Measurements from ENCODE around the gene HSD17B7. TPM values are rescaled to one million over a fixed set of nuclear protein-coding genes. Genes with fewer than 3 reads are reported as not detected.

Gene HSD17B7
- total RNA-seq, 1 experiment from 2014 or later = 25.0 TPM

DNA sequence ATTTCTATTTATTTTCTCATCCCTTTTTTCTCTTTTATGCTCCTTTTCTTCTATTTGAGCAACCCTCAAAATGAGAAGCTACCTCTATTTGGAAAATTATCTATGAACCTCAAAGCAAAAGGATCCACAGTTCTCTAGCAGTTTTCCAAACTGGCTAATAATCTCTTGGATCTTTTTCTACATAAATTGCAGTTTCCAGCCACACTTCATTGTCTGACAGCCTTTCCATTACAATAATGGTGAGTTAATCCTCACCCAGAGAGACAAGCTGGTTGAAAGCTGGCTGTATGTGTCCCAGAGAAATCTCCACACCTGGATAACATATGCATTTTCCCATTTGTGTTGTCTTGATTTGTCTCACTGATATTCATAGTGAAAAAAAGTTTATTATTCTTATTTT is 16.5 kb upstream of the HSD17B7 start:
- H3K4me1 Mint-ChIP-seq = peaks cover 8% of the 10 kb centered on the region
- POLR2A ChIA-PET = no interaction called here
- no peaks in the 10 kb centered on the region for H3K36me3 Mint-ChIP-seq
- H3K9me3 Mint-ChIP-seq = peaks cover 8% of the 10 kb centered on the region
- DNase-seq (ENCODE audit: low spot score) = no peak
- TF ChIP-seq, protein P1, sequence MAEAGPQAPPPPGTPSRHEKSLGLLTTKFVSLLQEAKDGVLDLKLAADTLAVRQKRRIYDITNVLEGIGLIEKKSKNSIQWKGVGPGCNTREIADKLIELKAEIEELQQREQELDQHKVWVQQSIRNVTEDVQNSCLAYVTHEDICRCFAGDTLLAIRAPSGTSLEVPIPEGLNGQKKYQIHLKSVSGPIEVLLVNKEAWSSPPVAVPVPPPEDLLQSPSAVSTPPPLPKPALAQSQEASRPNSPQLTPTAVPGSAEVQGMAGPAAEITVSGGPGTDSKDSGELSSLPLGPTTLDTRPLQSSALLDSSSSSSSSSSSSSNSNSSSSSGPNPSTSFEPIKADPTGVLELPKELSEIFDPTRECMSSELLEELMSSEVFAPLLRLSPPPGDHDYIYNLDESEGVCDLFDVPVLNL (CRISPR knock-in tag; IDR thresholded peaks at IDR 0.05; ENCODE audit: borderline replicate concordance, low read depth) = no peak
- no peak for TF ChIP-seq MYBL2 (CRISPR knock-in tag; IDR thresholded peaks at IDR 0.05)
- no peak for TF ChIP-seq ESRRA (CRISPR knock-in tag; IDR thresholded peaks at IDR 0.05; ENCODE audit: borderline replicate concordance)
- TF ChIP-seq MXD4 (CRISPR knock-in tag; IDR thresholded peaks at IDR 0.05; ENCODE audit: borderline replicate concordance) = no peak
- TF ChIP-seq ZNF232 (CRISPR knock-in tag; IDR thresholded peaks at IDR 0.05) = no peak
- TF ChIP-seq KAT7 (CRISPR knock-in tag; IDR thresholded peaks at IDR 0.05; ENCODE audit: borderline replicate concordance) = no peak
- TF ChIP-seq, protein P2, sequence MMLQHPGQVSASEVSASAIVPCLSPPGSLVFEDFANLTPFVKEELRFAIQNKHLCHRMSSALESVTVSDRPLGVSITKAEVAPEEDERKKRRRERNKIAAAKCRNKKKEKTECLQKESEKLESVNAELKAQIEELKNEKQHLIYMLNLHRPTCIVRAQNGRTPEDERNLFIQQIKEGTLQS (CRISPR knock-in tag; conservative IDR thresholded peaks at IDR 0.05) = no peak
- no peak for TF ChIP-seq FOXK1 (CRISPR knock-in tag; IDR thresholded peaks at IDR 0.05)
- TF ChIP-seq, protein P3, sequence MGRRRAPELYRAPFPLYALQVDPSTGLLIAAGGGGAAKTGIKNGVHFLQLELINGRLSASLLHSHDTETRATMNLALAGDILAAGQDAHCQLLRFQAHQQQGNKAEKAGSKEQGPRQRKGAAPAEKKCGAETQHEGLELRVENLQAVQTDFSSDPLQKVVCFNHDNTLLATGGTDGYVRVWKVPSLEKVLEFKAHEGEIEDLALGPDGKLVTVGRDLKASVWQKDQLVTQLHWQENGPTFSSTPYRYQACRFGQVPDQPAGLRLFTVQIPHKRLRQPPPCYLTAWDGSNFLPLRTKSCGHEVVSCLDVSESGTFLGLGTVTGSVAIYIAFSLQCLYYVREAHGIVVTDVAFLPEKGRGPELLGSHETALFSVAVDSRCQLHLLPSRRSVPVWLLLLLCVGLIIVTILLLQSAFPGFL (CRISPR knock-in tag; IDR thresholded peaks at IDR 0.05; ENCODE audit: borderline replicate concordance) = no peak
- TF ChIP-seq, protein P4, sequence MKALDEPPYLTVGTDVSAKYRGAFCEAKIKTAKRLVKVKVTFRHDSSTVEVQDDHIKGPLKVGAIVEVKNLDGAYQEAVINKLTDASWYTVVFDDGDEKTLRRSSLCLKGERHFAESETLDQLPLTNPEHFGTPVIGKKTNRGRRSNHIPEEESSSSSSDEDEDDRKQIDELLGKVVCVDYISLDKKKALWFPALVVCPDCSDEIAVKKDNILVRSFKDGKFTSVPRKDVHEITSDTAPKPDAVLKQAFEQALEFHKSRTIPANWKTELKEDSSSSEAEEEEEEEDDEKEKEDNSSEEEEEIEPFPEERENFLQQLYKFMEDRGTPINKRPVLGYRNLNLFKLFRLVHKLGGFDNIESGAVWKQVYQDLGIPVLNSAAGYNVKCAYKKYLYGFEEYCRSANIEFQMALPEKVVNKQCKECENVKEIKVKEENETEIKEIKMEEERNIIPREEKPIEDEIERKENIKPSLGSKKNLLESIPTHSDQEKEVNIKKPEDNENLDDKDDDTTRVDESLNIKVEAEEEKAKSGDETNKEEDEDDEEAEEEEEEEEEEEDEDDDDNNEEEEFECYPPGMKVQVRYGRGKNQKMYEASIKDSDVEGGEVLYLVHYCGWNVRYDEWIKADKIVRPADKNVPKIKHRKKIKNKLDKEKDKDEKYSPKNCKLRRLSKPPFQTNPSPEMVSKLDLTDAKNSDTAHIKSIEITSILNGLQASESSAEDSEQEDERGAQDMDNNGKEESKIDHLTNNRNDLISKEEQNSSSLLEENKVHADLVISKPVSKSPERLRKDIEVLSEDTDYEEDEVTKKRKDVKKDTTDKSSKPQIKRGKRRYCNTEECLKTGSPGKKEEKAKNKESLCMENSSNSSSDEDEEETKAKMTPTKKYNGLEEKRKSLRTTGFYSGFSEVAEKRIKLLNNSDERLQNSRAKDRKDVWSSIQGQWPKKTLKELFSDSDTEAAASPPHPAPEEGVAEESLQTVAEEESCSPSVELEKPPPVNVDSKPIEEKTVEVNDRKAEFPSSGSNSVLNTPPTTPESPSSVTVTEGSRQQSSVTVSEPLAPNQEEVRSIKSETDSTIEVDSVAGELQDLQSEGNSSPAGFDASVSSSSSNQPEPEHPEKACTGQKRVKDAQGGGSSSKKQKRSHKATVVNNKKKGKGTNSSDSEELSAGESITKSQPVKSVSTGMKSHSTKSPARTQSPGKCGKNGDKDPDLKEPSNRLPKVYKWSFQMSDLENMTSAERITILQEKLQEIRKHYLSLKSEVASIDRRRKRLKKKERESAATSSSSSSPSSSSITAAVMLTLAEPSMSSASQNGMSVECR (CRISPR knock-in tag; IDR thresholded peaks at IDR 0.05; ENCODE audit: borderline replicate concordance) = no peak
- TF ChIP-seq, protein P5, sequence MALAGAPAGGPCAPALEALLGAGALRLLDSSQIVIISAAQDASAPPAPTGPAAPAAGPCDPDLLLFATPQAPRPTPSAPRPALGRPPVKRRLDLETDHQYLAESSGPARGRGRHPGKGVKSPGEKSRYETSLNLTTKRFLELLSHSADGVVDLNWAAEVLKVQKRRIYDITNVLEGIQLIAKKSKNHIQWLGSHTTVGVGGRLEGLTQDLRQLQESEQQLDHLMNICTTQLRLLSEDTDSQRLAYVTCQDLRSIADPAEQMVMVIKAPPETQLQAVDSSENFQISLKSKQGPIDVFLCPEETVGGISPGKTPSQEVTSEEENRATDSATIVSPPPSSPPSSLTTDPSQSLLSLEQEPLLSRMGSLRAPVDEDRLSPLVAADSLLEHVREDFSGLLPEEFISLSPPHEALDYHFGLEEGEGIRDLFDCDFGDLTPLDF (CRISPR knock-in tag; IDR thresholded peaks at IDR 0.05) = no peak
- no peaks in the 10 kb centered on the region; the same call in 1 of the 2 replicates for H3K27me3 Mint-ChIP-seq (ENCODE audit: low read depth)
- no peak overlapping the region for H3K4me3 Mint-ChIP-seq
- CTCF ChIA-PET = no interaction called here
- H3K27ac Mint-ChIP-seq = no peak overlapping the region
- ATAC-seq = no peak

DNA sequence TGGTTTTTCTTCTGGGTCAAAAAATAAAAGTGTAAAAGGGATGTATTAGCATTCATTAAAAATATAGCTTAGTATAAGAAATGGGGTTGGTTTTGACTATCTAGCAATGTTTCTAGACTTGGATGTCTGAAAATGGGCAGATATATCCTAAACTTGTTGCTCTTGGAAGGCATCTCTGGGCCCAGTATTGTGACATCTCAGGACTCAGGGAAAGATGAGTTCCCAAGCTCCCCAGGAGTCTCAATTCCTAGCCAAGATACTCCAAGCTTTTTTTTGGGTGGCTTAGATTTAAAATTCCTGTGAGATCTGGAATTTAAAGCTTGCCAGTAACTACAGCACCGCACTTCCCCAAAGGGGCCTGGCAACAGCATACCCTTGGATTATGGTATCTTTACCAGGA is 11.5 kb upstream of the HSD17B7 start:
- Mint-ChIP-seq H3K4me1 (peaks cover 6% of the 10 kb centered on the region), H3K9me3 (no peaks in the 10 kb centered on the region; the same call in 1 of the 2 replicates), H3K36me3 (no peaks in the 10 kb centered on the region), H3K27me3 (ENCODE audit: low read depth) (no peaks in the 10 kb centered on the region), H3K27ac (no peak overlapping the region), H3K4me3 (no peak overlapping the region)
- POLR2A ChIA-PET = no interaction called here
- CTCF ChIA-PET = interaction anchor here (2.1 kb wide), 1 partner anchor 21 kb away, joined by 7 read pairs; no protein-coding TSS in a partner anchor
- ATAC-seq (no peak), DNase-seq (ENCODE audit: low spot score) (no peak)
- no peak for TF ChIP-seq ZNF416 (CRISPR knock-in tag; IDR thresholded peaks at IDR 0.05)
- TF ChIP-seq, protein P6, sequence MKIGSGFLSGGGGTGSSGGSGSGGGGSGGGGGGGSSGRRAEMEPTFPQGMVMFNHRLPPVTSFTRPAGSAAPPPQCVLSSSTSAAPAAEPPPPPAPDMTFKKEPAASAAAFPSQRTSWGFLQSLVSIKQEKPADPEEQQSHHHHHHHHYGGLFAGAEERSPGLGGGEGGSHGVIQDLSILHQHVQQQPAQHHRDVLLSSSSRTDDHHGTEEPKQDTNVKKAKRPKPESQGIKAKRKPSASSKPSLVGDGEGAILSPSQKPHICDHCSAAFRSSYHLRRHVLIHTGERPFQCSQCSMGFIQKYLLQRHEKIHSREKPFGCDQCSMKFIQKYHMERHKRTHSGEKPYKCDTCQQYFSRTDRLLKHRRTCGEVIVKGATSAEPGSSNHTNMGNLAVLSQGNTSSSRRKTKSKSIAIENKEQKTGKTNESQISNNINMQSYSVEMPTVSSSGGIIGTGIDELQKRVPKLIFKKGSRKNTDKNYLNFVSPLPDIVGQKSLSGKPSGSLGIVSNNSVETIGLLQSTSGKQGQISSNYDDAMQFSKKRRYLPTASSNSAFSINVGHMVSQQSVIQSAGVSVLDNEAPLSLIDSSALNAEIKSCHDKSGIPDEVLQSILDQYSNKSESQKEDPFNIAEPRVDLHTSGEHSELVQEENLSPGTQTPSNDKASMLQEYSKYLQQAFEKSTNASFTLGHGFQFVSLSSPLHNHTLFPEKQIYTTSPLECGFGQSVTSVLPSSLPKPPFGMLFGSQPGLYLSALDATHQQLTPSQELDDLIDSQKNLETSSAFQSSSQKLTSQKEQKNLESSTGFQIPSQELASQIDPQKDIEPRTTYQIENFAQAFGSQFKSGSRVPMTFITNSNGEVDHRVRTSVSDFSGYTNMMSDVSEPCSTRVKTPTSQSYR (CRISPR knock-in tag; IDR thresholded peaks at IDR 0.05) = no peak
- no peak for TF ChIP-seq ZNF219 (CRISPR knock-in tag; IDR thresholded peaks at IDR 0.05; ENCODE audit: borderline replicate concordance)
- TF ChIP-seq NFYB (CRISPR knock-in tag; conservative IDR thresholded peaks at IDR 0.05; ENCODE audit: low read depth) = no peak
- TF ChIP-seq JAZF1 (CRISPR knock-in tag; IDR thresholded peaks at IDR 0.05) = no peak
- TF ChIP-seq, protein P7, sequence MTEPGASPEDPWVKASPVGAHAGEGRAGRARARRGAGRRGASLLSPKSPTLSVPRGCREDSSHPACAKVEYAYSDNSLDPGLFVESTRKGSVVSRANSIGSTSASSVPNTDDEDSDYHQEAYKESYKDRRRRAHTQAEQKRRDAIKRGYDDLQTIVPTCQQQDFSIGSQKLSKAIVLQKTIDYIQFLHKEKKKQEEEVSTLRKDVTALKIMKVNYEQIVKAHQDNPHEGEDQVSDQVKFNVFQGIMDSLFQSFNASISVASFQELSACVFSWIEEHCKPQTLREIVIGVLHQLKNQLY (CRISPR knock-in tag; IDR thresholded peaks at IDR 0.05) = no peak
- TF ChIP-seq ZNF263 (CRISPR knock-in tag; IDR thresholded peaks at IDR 0.05; ENCODE audit: low read depth) = no peak
- TF ChIP-seq, protein P8, sequence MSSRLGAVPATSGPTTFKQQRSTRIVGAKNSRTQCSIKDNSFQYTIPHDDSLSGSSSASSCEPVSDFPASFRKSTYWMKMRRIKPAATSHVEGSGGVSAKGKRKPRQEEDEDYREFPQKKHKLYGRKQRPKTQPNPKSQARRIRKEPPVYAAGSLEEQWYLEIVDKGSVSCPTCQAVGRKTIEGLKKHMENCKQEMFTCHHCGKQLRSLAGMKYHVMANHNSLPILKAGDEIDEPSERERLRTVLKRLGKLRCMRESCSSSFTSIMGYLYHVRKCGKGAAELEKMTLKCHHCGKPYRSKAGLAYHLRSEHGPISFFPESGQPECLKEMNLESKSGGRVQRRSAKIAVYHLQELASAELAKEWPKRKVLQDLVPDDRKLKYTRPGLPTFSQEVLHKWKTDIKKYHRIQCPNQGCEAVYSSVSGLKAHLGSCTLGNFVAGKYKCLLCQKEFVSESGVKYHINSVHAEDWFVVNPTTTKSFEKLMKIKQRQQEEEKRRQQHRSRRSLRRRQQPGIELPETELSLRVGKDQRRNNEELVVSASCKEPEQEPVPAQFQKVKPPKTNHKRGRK (CRISPR knock-in tag; IDR thresholded peaks at IDR 0.05; ENCODE audit: borderline replicate concordance) = no peak
- TF ChIP-seq NR3C1 (CRISPR knock-in tag; conservative IDR thresholded peaks at IDR 0.05; ENCODE audit: low read depth) = no peak
- TF ChIP-seq NR1H2 (CRISPR knock-in tag; IDR thresholded peaks at IDR 0.05) = no peak
- TF ChIP-seq FOXP1 (CRISPR knock-in tag; IDR thresholded peaks at IDR 0.05; ENCODE audit: borderline replicate concordance) = no peak

Measured in WTC11 (cell line).